CD4-positive, alpha-beta memory T cell (primary cell): ENCODE data around the gene CELSR1. TPM values are rescaled to one million over a fixed set of nuclear protein-coding genes. Genes with fewer than 3 reads are reported as not detected.
A peak's percentile ranks its signal among the peaks of the same experiment; 100 is the strongest.

Experiments used
- CTCF ChIA-PET: fragments of 350-600 bp; sonication (Branson Sonifier 250); formaldehyde crosslinking; loops from one replicate; lab custom pipeline; 2021; ENCODE audit warnings: inconsistent platforms; ENCODE audit not compliant: partially characterized antibody; lab: Charles Lee
- POLR2A ChIA-PET: fragments of 350-600 bp; sonication (Branson Sonifier 250); formaldehyde crosslinking; loops from one replicate; lab custom pipeline; 2021; ENCODE audit not compliant: partially characterized antibody; lab: Charles Lee
- DNase-seq, 5 donors: peaks; one replicate each; pipeline versions ENCODE4 v3.0.0 to v3.0.0-alpha.2; 2020 to 2022; ENCODE audit warnings: mixed read lengths in 1 of 5
- H3K27ac ChIP-seq: one replicate; pipeline ENCODE4 v1.7.0; 2013; ENCODE audit warnings: low read depth, low read length
- H3K27me3 ChIP-seq: 2 replicates; pipeline ENCODE4 v1.7.0; 2013; ENCODE audit warnings: mild to moderate bottlenecking, low read length, moderate library complexity; ENCODE audit not compliant: insufficient read depth
- H3K36me3 ChIP-seq: 2 replicates; pipeline ENCODE4 v1.7.0; 2013; ENCODE audit warnings: mild to moderate bottlenecking, low read length, moderate library complexity; ENCODE audit not compliant: insufficient read depth
- H3K4me1 ChIP-seq: 2 replicates; pipeline ENCODE4 v1.7.0; 2013; ENCODE audit warnings: mild to moderate bottlenecking, low read length, moderate library complexity; ENCODE audit not compliant: insufficient read depth
- H3K4me3 ChIP-seq, 2 donors: one replicate each; pipeline ENCODE4 v1.7.0; 2013; ENCODE audit warnings: low read length in 2 of 2, mild to moderate bottlenecking in 1 of 2
- H3K9me3 ChIP-seq, 2 donors: one replicate each; pipeline ENCODE4 v1.7.0; 2013; ENCODE audit warnings: low read length in 2 of 2, control low read depth in 1 of 2; ENCODE audit not compliant: control insufficient read depth in 1 of 2
- H3K27ac Mint-ChIP-seq, 7 donors: one replicate each; pipeline ENCODE4 v1.8.0; 2020 to 2021; ENCODE audit warnings: mixed read lengths in 7 of 7, mild to moderate bottlenecking in 6 of 7, inconsistent platforms in 3 of 7, moderate library complexity in 3 of 7
- H3K27me3 Mint-ChIP-seq, 2 donors: one replicate each; pipeline ENCODE4 v1.8.0; 2020 to 2021; ENCODE audit warnings: mixed read lengths in 2 of 2
- H3K36me3 Mint-ChIP-seq, 2 donors: one replicate each; pipeline ENCODE4 v1.8.0; 2020 to 2021; ENCODE audit warnings: mixed read lengths in 2 of 2, inconsistent platforms in 1 of 2, mild to moderate bottlenecking in 1 of 2
- H3K4me1 Mint-ChIP-seq, 4 donors: one replicate each; pipeline ENCODE4 v1.8.0; 2020 to 2021; ENCODE audit warnings: mixed read lengths in 4 of 4, mild to moderate bottlenecking in 1 of 4
- H3K4me3 Mint-ChIP-seq, 8 donors: one replicate each; pipeline ENCODE4 v1.8.0; 2020 to 2021; ENCODE audit warnings: mixed read lengths in 8 of 8, mild to moderate bottlenecking in 7 of 8, moderate library complexity in 6 of 8, inconsistent platforms in 3 of 8
- H3K9me3 Mint-ChIP-seq, 8 donors: one replicate each; pipeline ENCODE4 v1.8.0; 2020 to 2021; ENCODE audit warnings: mixed read lengths in 8 of 8, mild to moderate bottlenecking in 5 of 8, inconsistent platforms in 3 of 8, moderate library complexity in 1 of 8
- intact Hi-C: fragments of 100-400 bp; cut with micrococcal nuclease; formaldehyde crosslinking; loops from one replicate; pipeline ENCODE4 v1.15.1; 2023
- polyA plus RNA-seq, 2 donors: library from polyadenylated mRNA; unstranded; fragments of 300-500 nt; fragmentation: Illumina TruSeq; gene quantifications; one replicate each; pipeline ENCODE4 v1.2.3, GENCODE V29; 2021
- total RNA-seq, 2 experiments: library from RNA; stranded (reverse); gene quantifications; one replicate each; pipeline ENCODE4 v1.2.3, GENCODE V29; 2021

The CELSR1 gene
- total RNA-seq (1 to 10 TPM in 1 of 2 experiments, under 1 TPM in 1; 0.94 to 1.1 TPM), polyA plus RNA-seq (under 1 TPM; 0.47 to 0.67 TPM)

GRCh38 chr22:46537225-46537945 is at the start of gene CELSR1:
TSS of gene CELSR1 (minus strand) at chr22:46537620. CDS start at chr22:46537170, 450 bp downstream.
- H3K4me1 Mint-ChIP-seq = peaks cover 0 to 15% (median 9%) of the 10 kb centered on the region in 4 donors
- Histone ChIP-seq H3K27me3 (no peaks in the 10 kb centered on the region), H3K4me1 (no peaks in the 10 kb centered on the region), H3K27ac (no peak within 1 kb of the TSS), H3K9me3 (no peaks in the 10 kb centered on the region), H3K4me3 (no peak within 1 kb of the TSS), H3K36me3 (no peaks in the 10 kb centered on the region)
- no peak within 1 kb of the TSS for H3K27ac Mint-ChIP-seq
- intact Hi-C loops = no loop called here
- peak in 1 of 5 donors; percentile 4 for DNase-seq
- peak within 1 kb of the TSS; percentile 24 to 69 (median 50) for H3K4me3 Mint-ChIP-seq
- H3K27me3 Mint-ChIP-seq = peaks cover 28 to 31% of the 10 kb centered on the region in 2 donors
- no peaks in the 10 kb centered on the region for H3K36me3 Mint-ChIP-seq
- no peaks in the 10 kb centered on the region for H3K9me3 Mint-ChIP-seq
- ChIA-PET POLR2A (no interaction called here), CTCF (interaction anchor here (7.1 kb wide), 1 partner anchor 169 kb away, joined by 70 read pairs; no protein-coding TSS in a partner anchor)

DNA sequence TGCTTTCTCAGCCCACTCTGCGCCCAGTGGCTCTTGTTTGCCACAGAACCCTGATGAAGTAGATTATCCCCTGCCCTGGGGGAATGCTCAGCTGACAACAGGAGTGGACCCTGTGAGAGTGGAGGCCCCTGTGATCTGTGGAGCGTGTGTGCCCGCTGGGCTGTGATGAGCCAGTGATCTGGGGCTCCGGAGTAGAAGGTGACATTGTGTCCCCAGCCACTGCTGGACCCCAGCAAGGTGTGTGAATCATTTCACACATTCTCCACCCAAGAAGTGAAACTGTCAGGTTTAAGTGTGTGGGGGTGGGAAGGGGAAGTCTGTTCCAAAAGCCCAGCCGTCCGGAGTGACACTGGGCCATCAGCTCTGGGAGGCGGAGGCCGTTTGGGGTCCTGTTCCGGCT is 49.6 kb upstream of the CELSR1 start:
- Histone ChIP-seq H3K27ac (no peak overlapping the region), H3K4me3 (no peak overlapping the region)
- POLR2A ChIA-PET = interaction anchor here (0.5 kb wide), 1 partner anchor 906 kb away, joined by 3 read pairs; no protein-coding TSS in a partner anchor

GRCh38 chr22:46586531-46587011 is 49.2 kb upstream of the CELSR1 start:
- Mint-ChIP-seq H3K4me3 (peak overlapping the region in 2 of 8 donors; percentile 17 to 76), H3K27ac (peak overlapping the region in 2 of 7 donors; percentile 63 to 80), H3K36me3 (no peaks in the 10 kb centered on the region), H3K27me3 (no peaks in the 10 kb centered on the region), H3K9me3 (no peaks in the 10 kb centered on the region), H3K4me1 (peaks cover 5 to 20% (median 14%) of the 10 kb centered on the region in 4 donors)
- intact Hi-C loops = no loop called here
- no peak overlapping the region for H3K27ac ChIP-seq
- no peaks in the 10 kb centered on the region for H3K36me3 ChIP-seq
- no peaks in the 10 kb centered on the region for H3K27me3 ChIP-seq
- no peaks in the 10 kb centered on the region for H3K9me3 ChIP-seq
- H3K4me1 ChIP-seq = peaks cover 20% of the 10 kb centered on the region
- H3K4me3 ChIP-seq = no peak overlapping the region
- ChIA-PET CTCF (interaction anchor here (0.6 kb wide), 1 partner anchor 23 kb away, joined by 4 read pairs; no protein-coding TSS in a partner anchor), POLR2A (interaction anchor here (0.5 kb wide), 1 partner anchor 906 kb away, joined by 3 read pairs; no protein-coding TSS in a partner anchor)
- DNase-seq = no peak

More for the DNA sequence above, 49.6 kb upstream of the CELSR1 start:
- intact Hi-C loops = no loop called here
- Mint-ChIP-seq H3K4me3 (peak overlapping the region in 6 of 8 donors; percentile 17 to 76 (median 53)), H3K36me3 (no peaks in the 10 kb centered on the region), H3K4me1 (peaks cover 5 to 21% (median 15%) of the 10 kb centered on the region in 4 donors), H3K27me3 (no peaks in the 10 kb centered on the region), H3K27ac (peak overlapping the region; percentile 24 to 80 (median 61)), H3K9me3 (no peaks in the 10 kb centered on the region)
- no peak for DNase-seq
- H3K27me3 ChIP-seq = no peaks in the 10 kb centered on the region
- H3K9me3 ChIP-seq = no peaks in the 10 kb centered on the region
- H3K36me3 ChIP-seq = no peaks in the 10 kb centered on the region
- CTCF ChIA-PET = no interaction called here
- peaks cover 22% of the 10 kb centered on the region for H3K4me1 ChIP-seq

DNA sequence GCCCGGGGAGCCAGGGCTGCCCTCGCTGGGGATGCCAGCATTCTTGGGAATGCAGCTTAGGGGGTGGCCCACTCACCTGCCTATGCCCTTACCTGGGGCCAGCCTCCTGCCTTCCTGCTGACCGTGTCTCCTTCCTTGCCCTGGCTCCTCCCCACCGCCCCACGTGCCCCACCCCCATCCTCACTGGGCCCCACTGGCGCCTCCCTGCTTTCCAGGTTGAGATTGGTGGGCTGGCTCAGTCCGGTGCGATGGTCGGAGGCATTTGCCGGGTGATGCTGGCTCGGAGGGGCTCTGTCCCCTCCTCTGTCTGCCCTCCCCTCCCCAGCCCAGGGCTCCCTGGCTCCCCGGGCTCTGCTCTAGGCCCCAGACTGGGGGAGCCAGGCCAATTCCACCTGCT is 48.7 kb upstream of the CELSR1 start:
- Histone ChIP-seq H3K27me3 (no peaks in the 10 kb centered on the region), H3K36me3 (no peaks in the 10 kb centered on the region), H3K4me1 (peaks cover 20% of the 10 kb centered on the region), H3K4me3 (no peak overlapping the region), H3K9me3 (no peaks in the 10 kb centered on the region), H3K27ac (no peak overlapping the region)
- H3K4me1 Mint-ChIP-seq = peaks cover 7 to 23% (median 15%) of the 10 kb centered on the region in 4 donors
- H3K27ac Mint-ChIP-seq = no peak overlapping the region
- ChIA-PET CTCF (interaction anchor here (0.6 kb wide), 1 partner anchor 23 kb away, joined by 4 read pairs; no protein-coding TSS in a partner anchor), POLR2A (no interaction called here)
- intact Hi-C loops = no loop called here
- H3K4me3 Mint-ChIP-seq = no peak overlapping the region
- no peaks in the 10 kb centered on the region for H3K36me3 Mint-ChIP-seq
- no peak for DNase-seq
- no peaks in the 10 kb centered on the region for H3K27me3 Mint-ChIP-seq
- no peaks in the 10 kb centered on the region for H3K9me3 Mint-ChIP-seq

DNA sequence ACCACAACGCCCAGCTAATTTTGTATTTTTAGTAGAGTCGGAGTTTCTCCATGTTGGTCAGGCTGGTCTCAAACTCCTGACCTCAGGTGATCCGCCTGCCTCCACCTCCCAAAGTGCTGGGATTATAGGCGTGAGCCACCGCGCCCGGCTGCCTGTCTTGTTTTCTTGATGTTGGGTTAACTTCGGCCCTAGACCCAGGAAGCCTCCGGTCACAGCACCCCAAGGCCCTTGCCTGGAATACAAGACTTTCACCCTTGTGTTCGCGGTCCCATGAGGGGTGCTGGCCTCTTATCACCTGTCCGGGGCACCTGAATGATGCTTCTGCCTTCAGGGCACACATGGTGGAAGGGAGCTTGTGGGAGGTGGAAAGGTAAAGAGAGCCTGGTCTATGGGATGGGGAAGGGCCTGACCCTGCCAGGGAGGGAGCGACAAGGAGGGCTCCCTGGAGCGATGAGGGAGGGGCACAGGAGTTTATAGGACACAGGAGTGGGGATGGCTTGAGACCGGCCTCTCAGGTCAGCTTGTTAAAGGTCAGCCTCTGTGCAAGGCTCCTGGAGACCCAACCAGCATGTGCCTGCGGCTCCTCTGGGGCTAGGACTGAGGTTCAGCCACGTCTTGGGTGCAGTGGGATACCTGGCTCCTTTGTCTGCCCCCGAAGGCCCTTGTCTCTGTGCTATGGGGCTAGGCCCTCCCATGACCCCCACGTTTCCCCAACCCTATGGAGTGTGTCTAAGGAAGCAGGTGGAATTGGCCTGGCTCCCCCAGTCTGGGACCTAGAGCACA is 48.1 kb upstream of the CELSR1 start:
- Histone ChIP-seq H3K27ac (no peak overlapping the region), H3K9me3 (no peaks in the 10 kb centered on the region), H3K27me3 (no peaks in the 10 kb centered on the region), H3K4me3 (no peak overlapping the region), H3K36me3 (no peaks in the 10 kb centered on the region), H3K4me1 (peaks cover 20% of the 10 kb centered on the region)
- ChIA-PET POLR2A (no interaction called here), CTCF (interaction anchor here (0.6 kb wide), 1 partner anchor 22 kb away, joined by 4 read pairs; no protein-coding TSS in a partner anchor)
- Mint-ChIP-seq H3K4me1 (peaks cover 7 to 23% (median 15%) of the 10 kb centered on the region in 4 donors), H3K27me3 (no peaks in the 10 kb centered on the region), H3K4me3 (no peak overlapping the region), H3K36me3 (no peaks in the 10 kb centered on the region), H3K27ac (no peak overlapping the region), H3K9me3 (no peaks in the 10 kb centered on the region)
- DNase-seq = no peak
- intact Hi-C loops = no loop called here

DNA sequence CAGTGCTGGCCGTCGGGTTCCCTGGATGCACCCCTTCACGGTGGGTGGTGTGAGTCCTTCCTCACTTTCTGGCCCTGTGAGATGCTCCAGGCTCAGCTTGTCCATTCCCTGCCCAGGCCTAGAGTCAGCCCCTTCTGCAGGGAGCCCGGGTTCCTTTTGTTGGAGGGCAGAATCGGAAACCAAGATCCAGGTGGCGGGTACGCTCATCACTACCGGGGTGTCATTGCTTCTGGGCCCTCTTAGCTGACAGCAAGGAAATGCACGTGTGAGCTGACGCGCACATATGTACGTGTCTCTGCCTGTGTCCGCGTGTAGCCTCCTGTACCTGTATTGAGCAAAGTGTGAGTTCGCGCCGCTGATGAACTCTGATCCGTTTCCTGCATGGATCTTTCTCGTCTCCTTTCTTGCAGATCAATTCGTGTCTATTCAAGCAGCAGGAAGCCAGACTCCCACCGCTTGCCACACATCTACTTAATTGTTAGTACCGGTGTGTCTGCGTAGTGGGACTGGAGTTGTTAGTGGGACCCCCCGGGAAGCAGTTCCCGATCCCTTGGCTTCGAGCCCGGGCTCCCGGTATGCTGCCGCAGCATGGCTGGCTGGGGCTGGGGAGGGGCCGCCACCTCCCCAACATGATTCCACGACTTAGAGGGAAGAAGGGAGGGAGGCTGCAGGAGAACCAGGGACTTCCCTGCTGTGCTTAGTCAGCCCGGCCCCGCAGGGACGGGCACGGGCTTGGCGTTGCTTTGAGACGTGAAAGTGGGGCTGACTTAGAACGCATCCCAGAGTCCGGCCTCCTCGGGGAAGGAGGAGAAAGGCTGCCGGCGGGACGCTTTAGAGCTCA is 46.9 kb upstream of the CELSR1 start:
- Histone ChIP-seq H3K4me3 (no peak overlapping the region), H3K4me1 (peaks cover 20% of the 10 kb centered on the region), H3K36me3 (no peaks in the 10 kb centered on the region), H3K27me3 (no peaks in the 10 kb centered on the region), H3K27ac (no peak overlapping the region), H3K9me3 (no peaks in the 10 kb centered on the region)
- Mint-ChIP-seq H3K4me1 (peaks cover 7 to 32% (median 21%) of the 10 kb centered on the region in 4 donors), H3K36me3 (no peaks in the 10 kb centered on the region), H3K27me3 (no peaks in the 10 kb centered on the region), H3K9me3 (no peaks in the 10 kb centered on the region), H3K4me3 (no peak overlapping the region), H3K27ac (peak overlapping the region in 1 of 7 donors; percentile 35)
- POLR2A ChIA-PET = no interaction called here
- intact Hi-C loops = no loop called here
- no peak for DNase-seq
- CTCF ChIA-PET = no interaction called here
